Smooth muscle cell (in vitro differentiated cells): ENCODE data around the gene PRPS1. TPM values are rescaled to one million over a fixed set of nuclear protein-coding genes. Genes with fewer than 3 reads are reported as not detected.

ENCODE experiments used
- DNase-seq: peaks from one replicate; lab custom pipeline; 2025; ENCODE audit not compliant: unreplicated experiment; lab: John Stamatoyannopoulos, UW
- H2AFZ ChIP-seq: fragments of 200-600 bp; sonication (generic); 2 replicates; pipeline ENCODE4 v1.6.0; 2016; ENCODE audit warnings: antibody characterized with exemption, low read depth, mild to moderate bottlenecking
- H3F3A ChIP-seq: fragments of 200-600 bp; sonication (generic); 2 replicates; pipeline ENCODE4 v1.6.0; 2017; ENCODE audit warnings: antibody characterized with exemption, low read depth
- H3K27ac ChIP-seq: fragments of 200-600 bp; sonication (generic); 2 replicates; pipeline ENCODE4 v1.5.1; 2016; ENCODE audit warnings: low read depth, mild to moderate bottlenecking
- H3K27me3 ChIP-seq: fragments of 200-600 bp; sonication (generic); 2 replicates; pipeline ENCODE4 v1.6.1; 2016; ENCODE audit warnings: low read depth, mild to moderate bottlenecking
- H3K36me3 ChIP-seq: fragments of 200-600 bp; sonication (generic); 2 replicates; pipeline ENCODE4 v1.5.1; 2016; ENCODE audit warnings: low read depth
- H3K4me1 ChIP-seq: fragments of 200-600 bp; sonication (generic); 2 replicates; pipeline ENCODE4 v1.5.1; 2016; ENCODE audit warnings: low read depth
- H3K4me2 ChIP-seq: fragments of 200-600 bp; sonication (generic); 2 replicates; pipeline ENCODE4 v1.6.0; 2016; ENCODE audit warnings: mild to moderate bottlenecking
- H3K4me3 ChIP-seq: fragments of 200-600 bp; sonication (generic); 2 replicates; pipeline ENCODE4 v1.5.1; 2016; ENCODE audit warnings: mild to moderate bottlenecking
- H3K79me2 ChIP-seq: fragments of 200-600 bp; sonication (generic); 2 replicates; pipeline ENCODE4 v1.6.0; 2016; ENCODE audit warnings: low read depth, mild to moderate bottlenecking
- H3K9ac ChIP-seq: fragments of 200-600 bp; sonication (generic); 2 replicates; pipeline ENCODE4 v1.6.0; 2016; ENCODE audit warnings: low read depth
- H3K9me3 ChIP-seq: fragments of 200-600 bp; sonication (generic); replicated peaks from 2 replicates; pipeline ENCODE4 v1.5.1; 2016; ENCODE audit warnings: low read depth
- H4K20me1 ChIP-seq: fragments of 200-600 bp; sonication (generic); 2 replicates; pipeline ENCODE4 v1.6.0; 2016; ENCODE audit warnings: low read depth
- whole genome bisulfite sequencing: methylation state at CpG from one replicate; pipeline ENCODE4 v1.1.7; 2016; ENCODE audit warnings: low lambda C conversion rate; 5-methylcytosine and 5-hydroxymethylcytosine counted together
- polyA plus RNA-seq: library from polyadenylated mRNA; unstranded; fragments of >200 nt; fragmentation: Nextera tagmentation; extraction: Ambion mirVana; gene quantifications from 2 replicates; pipeline ENCODE4 v1.2.1, GENCODE V29; 2016
- total RNA-seq: library from RNA; depleted of rRNA; stranded (reverse); fragments of >200 nt; gene quantifications from 2 replicates; pipeline ENCODE4 v1.2.3, GENCODE V29; 2014
- TF ChIP-seq, protein P1 (sequence below): fragments of 200-600 bp; sonication (generic); IDR thresholded peaks from 2 replicates; pipeline ENCODE4 v1.5.1; 2017; ENCODE audit warnings: borderline replicate concordance, mild to moderate bottlenecking, antibody characterized with exemption; ENCODE audit not compliant: insufficient read depth, poor library complexity, severe bottlenecking

Gene PRPS1
- total and polyA plus RNA-seq, 2 experiments from 2014 or later = 51.7 to 60.5 TPM

- Histone ChIP-seq H3K4me3 (no peak overlapping the region), H3K36me3 (no peaks in the 10 kb centered on the region), H3K27me3 (no peaks in the 10 kb centered on the region), H3K4me1 (no peaks in the 10 kb centered on the region), H2AFZ (no peak overlapping the region), H3K27ac (no peak overlapping the region), H3K9ac (no peak overlapping the region), H4K20me1 (no peaks in the 10 kb centered on the region), H3F3A (no peaks in the 10 kb centered on the region), H3K79me2 (no peaks in the 10 kb centered on the region), H3K9me3 (no peaks in the 10 kb centered on the region), H3K4me2 (no peak overlapping the region)
- WGBS = 62% methylated on average over 4 of the region's 4 CpGs
- no peak for DNase-seq
- TF ChIP-seq, protein P1, sequence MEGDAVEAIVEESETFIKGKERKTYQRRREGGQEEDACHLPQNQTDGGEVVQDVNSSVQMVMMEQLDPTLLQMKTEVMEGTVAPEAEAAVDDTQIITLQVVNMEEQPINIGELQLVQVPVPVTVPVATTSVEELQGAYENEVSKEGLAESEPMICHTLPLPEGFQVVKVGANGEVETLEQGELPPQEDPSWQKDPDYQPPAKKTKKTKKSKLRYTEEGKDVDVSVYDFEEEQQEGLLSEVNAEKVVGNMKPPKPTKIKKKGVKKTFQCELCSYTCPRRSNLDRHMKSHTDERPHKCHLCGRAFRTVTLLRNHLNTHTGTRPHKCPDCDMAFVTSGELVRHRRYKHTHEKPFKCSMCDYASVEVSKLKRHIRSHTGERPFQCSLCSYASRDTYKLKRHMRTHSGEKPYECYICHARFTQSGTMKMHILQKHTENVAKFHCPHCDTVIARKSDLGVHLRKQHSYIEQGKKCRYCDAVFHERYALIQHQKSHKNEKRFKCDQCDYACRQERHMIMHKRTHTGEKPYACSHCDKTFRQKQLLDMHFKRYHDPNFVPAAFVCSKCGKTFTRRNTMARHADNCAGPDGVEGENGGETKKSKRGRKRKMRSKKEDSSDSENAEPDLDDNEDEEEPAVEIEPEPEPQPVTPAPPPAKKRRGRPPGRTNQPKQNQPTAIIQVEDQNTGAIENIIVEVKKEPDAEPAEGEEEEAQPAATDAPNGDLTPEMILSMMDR = no peak
Observed at GRCh38 chrX:107659286-107659685, 31.0 kb downstream of the PRPS1 start.

- Histone ChIP-seq H3K36me3 (no peaks in the 10 kb centered on the region), H3K4me1 (no peaks in the 10 kb centered on the region), H3F3A (no peaks in the 10 kb centered on the region), H3K4me3 (no peak overlapping the region), H3K9ac (no peak overlapping the region), H3K79me2 (no peaks in the 10 kb centered on the region), H4K20me1 (no peaks in the 10 kb centered on the region), H3K27me3 (no peaks in the 10 kb centered on the region), H3K9me3 (no peaks in the 10 kb centered on the region), H3K27ac (no peak overlapping the region), H3K4me2 (no peak overlapping the region), H2AFZ (no peak overlapping the region)
- WGBS = 81% methylated on average over 1 of the region's 1 CpG
- TF ChIP-seq, protein P1 = peak; percentile 83
- DNase-seq = no peak
Observed at GRCh38 chrX:107659768-107660167, 31.5 kb downstream of the PRPS1 start.

DNA sequence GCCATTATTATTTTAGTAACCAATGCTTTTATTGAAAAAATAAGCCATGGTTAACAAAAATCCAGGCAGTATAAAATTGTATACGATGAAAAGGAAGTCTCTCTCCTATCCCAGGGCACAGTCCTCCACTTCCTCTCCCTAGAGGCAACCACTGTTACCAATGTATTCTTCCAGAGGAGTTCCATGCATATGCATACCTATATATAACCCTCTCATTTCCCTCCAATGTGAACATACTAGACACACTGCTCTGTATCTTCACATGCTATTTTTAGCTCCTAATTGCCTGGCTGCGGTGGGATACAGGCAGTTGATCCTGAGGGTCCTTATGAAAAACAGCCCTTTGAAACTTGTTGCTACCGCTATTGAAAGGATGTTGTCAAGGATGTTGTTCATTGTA, 33.8 kb downstream of the PRPS1 start:
- no peak overlapping the region for H3K4me3 ChIP-seq
- H3K4me2 ChIP-seq = no peak overlapping the region
- H3K27me3 ChIP-seq = no peaks in the 10 kb centered on the region
- no peak overlapping the region for H3K27ac ChIP-seq
- H2AFZ ChIP-seq = no peak overlapping the region
- no peak for DNase-seq
- no peak overlapping the region for H3K9ac ChIP-seq
- WGBS = 70% methylated on average over 3 of the region's 3 CpGs
- TF ChIP-seq, protein P1 = no peak
- no peaks in the 10 kb centered on the region for H3K79me2 ChIP-seq
- no peaks in the 10 kb centered on the region for H4K20me1 ChIP-seq
- no peaks in the 10 kb centered on the region for H3F3A ChIP-seq
- no peaks in the 10 kb centered on the region for H3K9me3 ChIP-seq
- H3K4me1 ChIP-seq = no peaks in the 10 kb centered on the region
- H3K36me3 ChIP-seq = no peaks in the 10 kb centered on the region

DNA sequence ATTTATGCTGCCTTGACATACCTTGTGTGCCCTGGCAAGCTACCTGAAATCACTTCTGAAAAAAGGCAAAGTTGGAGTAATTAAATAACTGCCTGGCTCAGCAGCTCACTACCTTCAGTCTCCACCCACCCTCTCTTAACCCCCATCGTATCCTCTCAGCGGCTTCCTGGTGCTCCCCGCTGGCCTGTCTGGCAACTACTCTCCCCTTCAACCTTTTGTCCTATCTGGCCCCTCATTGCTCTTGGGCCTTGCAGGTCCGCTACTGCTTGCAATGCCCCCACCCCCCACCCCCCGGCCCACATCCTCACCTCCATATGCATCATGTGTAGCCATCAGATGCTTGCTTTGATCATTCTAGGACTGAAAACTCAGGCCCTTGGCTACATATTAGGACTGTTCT, 34.5 kb downstream of the PRPS1 start:
- no peaks in the 10 kb centered on the region for H3K4me1 ChIP-seq
- no peaks in the 10 kb centered on the region for H3F3A ChIP-seq
- H3K9ac ChIP-seq = no peak overlapping the region
- TF ChIP-seq, protein P1 = no peak
- no peaks in the 10 kb centered on the region for H4K20me1 ChIP-seq
- no peak overlapping the region for H2AFZ ChIP-seq
- no peak overlapping the region for H3K4me3 ChIP-seq
- DNase-seq = no peak
- H3K79me2 ChIP-seq = no peaks in the 10 kb centered on the region
- H3K36me3 ChIP-seq = no peaks in the 10 kb centered on the region
- no peaks in the 10 kb centered on the region for H3K9me3 ChIP-seq
- H3K27ac ChIP-seq = no peak overlapping the region
- H3K4me2 ChIP-seq = no peak overlapping the region
- 75% methylated on average over 5 of the region's 5 CpGs for WGBS
- H3K27me3 ChIP-seq = no peaks in the 10 kb centered on the region
